Stimulated activated naive B cell treated with anti-CD40 and anti-IgM and Interleukin-4, amounts not matched to agents 10 μg/mL and 1 μg/mL and 100 μg/mL, for 72 hours (primary cell): Measurements from ENCODE around the gene OSBPL7.

Experiments
- ATAC-seq, 2 donors: fragments of 150-1000 bp; cut with Tn5 transposase; replicated peaks; 2 replicates each; pipeline ENCODE4 v1.10.0; 2021; ENCODE audit warnings: moderate library complexity in 1 of 2
- DNase-seq: peaks from one replicate; pipeline ENCODE4 v3.0.0; 2021
- H3K27ac Mint-ChIP-seq: one replicate; pipeline ENCODE4 v1.8.0; 2022; ENCODE audit warnings: mild to moderate bottlenecking, mixed read lengths
- H3K27me3 Mint-ChIP-seq, 2 donors: one replicate each; pipeline ENCODE4 v1.8.0; 2022; ENCODE audit warnings: mixed read lengths in 2 of 2
- H3K36me3 Mint-ChIP-seq, 2 donors: one replicate each; pipeline ENCODE4 v1.8.0; 2022; ENCODE audit warnings: mixed read lengths in 2 of 2, mild to moderate bottlenecking in 1 of 2
- H3K4me1 Mint-ChIP-seq, 2 donors: one replicate each; pipeline ENCODE4 v1.8.0; 2022; ENCODE audit warnings: mixed read lengths in 2 of 2, mild to moderate bottlenecking in 1 of 2
- H3K4me3 Mint-ChIP-seq, 2 donors: one replicate each; pipeline ENCODE4 v1.8.0; 2022; ENCODE audit warnings: mild to moderate bottlenecking in 2 of 2, mixed read lengths in 2 of 2, moderate library complexity in 1 of 2
- H3K9me3 Mint-ChIP-seq, 2 donors: one replicate each; pipeline ENCODE4 v1.8.0; 2022; ENCODE audit warnings: mixed read lengths in 2 of 2, mild to moderate bottlenecking in 1 of 2

Gene OSBPL7

DNA sequence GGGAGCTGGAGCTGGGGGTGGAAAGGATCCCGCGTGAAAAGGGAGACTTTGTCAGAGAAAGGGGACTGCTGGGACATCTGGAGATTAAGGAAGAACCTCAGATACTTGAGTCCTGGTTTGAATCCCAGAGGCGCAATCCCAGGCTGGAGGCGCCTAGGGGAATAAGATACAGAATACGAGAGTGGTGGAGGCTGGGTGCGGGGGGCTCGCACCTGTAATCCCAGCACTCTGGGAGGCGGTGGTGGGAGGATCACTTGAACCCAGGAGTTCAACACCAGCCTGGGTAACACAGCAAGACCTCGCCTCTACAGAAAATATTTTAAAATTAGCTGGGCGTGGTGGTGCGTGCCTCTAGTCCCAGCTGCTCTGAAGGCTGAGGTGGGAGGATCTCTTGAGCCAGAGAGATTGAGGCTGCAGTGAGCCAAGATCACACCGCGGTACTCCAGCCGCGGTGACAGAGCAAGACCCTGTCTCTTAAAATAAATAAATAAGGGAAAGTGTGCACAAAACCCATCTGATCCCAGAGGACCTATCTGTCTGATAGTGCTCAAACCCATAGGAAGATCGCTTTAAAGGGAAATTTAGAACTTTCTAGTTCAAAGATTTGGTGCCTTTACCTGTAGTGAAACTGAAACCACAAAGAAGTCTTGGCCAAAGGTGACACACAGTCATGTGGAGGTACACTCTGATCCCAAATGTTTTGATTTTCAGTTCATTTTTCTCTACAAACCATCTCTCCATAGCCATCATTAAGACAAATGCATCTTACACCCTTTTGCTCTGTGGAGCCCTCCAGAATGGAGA lies 20.1 kb upstream of the OSBPL7 start:
- peaks cover 4 to 11% of the 10 kb centered on the region in 2 donors for H3K36me3 Mint-ChIP-seq
- H3K27me3 Mint-ChIP-seq, result peaks cover 26 to 29% of the 10 kb centered on the region in 2 donors
- H3K4me3 Mint-ChIP-seq, result peak overlapping the region; percentile 91 to 95
- ATAC-seq (no peak), DNase-seq (no peak)
- peaks cover 12 to 35% of the 10 kb centered on the region in 2 donors for H3K4me1 Mint-ChIP-seq
- H3K27ac Mint-ChIP-seq, result peak overlapping the region; percentile 90
- no peaks in the 10 kb centered on the region for H3K9me3 Mint-ChIP-seq

DNA sequence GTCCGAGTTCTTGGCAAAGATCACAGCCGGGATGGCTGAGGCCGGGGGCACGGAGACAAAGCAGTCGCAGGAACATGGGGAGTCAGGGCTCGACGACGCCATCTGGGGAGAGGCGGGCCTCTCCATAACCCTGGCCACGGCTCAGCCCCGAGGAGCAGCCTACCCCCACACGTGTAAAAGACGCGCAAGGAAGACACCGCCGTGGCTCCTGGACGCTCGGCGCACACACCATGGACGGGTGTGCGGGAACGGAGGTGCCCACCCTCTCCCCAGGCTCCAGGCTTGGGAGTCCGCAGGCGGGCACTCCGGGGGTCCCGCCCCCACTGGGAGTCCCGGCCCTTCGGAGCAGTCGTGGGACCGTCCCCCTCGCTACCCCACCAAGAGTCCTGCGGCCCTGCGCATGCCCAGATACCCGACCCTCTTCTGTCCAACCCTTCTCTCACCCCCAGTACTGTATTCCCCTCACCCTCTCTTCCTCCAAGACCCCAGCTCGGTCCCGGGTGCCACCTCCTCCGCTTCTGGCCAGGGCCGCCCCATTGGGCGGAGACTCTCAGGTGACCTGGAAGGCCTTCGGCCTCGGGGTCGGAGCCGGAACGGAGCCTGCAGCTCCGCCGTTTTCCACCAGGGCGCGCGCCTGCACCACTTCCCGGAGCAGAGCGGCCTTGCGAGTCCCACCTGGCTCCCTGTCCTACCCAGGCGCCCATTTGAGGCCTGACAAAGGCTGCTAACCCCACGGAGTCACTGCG lies 19.3 kb upstream of the OSBPL7 start, which contains the start of gene SCRN2:
Gene SCRN2, minus strand, starts transcription at position 532 of the 746 bp plus-strand sequence. Its CDS starts 430 bp downstream, at position 102.
- DNase-seq, result peak; percentile 92
- no peaks in the 10 kb centered on the region for H3K9me3 Mint-ChIP-seq
- H3K27me3 Mint-ChIP-seq, result peaks cover 20 to 22% of the 10 kb centered on the region in 2 donors

DNA sequence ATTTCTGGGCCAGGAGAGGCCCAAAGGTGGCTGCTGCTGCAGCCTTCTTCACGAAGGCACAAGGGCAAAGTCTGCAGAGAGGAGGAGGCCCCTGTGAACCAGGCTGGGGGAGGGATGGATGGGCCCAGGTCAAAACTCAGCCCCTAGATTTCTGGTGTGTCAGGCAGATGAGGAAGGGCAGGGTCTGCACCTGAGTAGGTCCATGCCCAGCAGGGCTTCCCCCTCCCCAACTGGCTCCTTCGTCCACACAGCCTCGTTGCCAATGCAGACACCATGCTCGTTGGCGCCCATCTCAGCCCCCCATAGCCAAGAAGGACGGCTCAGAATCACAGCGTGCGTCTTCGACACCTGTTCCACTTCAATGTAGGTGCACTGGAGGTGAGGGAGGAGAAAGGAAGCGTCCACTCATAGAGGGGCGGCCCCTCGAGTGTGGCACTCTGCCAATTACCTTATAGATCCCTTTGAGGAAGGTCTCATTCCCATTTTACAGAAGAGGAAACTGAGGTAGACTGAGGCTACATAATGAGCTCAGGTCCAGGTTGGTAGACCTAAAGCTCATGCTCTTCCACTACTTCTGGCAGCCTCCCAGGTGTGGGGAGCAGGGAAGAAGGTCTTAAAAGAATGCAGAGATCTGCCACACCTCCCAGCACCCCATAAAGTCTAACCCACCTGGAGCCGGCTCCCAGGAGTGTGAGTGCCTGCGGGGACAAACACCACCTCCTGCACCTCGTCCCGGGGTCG lies 18.6 kb upstream of the OSBPL7 start:
- Mint-ChIP-seq H3K4me3 (peak overlapping the region; percentile 91 to 95), H3K9me3 (no peaks in the 10 kb centered on the region), H3K27me3 (peaks cover 13 to 14% of the 10 kb centered on the region in 2 donors), H3K27ac (peak overlapping the region; percentile 81), H3K4me1 (peaks cover 12 to 35% of the 10 kb centered on the region in 2 donors), H3K36me3 (peaks cover 7 to 18% of the 10 kb centered on the region in 2 donors)
- no peak for DNase-seq
- no peak for ATAC-seq

More for the DNA sequence above, 19.3 kb upstream of the OSBPL7 start, which contains the start of gene SCRN2:
- Mint-ChIP-seq H3K27ac (peak within 1 kb of the TSS; percentile 90), H3K36me3 (peaks cover 6 to 12% of the 10 kb centered on the region in 2 donors), H3K4me3 (peak within 1 kb of the TSS; percentile 91 to 95), H3K4me1 (peaks cover 12 to 35% of the 10 kb centered on the region in 2 donors)
- peak; percentile 92 for ATAC-seq

DNA sequence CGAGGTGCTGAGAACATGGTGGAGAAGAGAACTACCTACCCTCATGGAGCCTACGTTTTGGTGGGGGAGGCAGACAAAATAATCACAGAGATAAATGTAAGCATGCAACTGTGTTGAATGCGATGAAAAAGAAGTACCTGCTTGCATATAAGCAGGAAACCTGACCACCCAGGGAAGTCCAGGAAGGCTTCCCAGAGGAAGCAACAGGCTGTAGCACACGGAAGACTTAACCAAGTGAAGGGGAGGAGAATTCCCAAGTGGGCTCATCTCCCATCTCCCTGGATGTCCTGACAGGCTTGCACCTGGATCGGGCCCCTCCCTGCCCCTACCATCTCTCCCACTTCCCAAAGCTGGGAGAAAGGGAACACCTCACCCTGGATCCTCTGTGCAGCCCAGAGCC lies 17.5 kb upstream of the OSBPL7 start:
- Mint-ChIP-seq H3K9me3 (no peaks in the 10 kb centered on the region), H3K27ac (no peak overlapping the region), H3K36me3 (peaks cover 11 to 26% of the 10 kb centered on the region in 2 donors), H3K27me3 (peaks cover 3% of the 10 kb centered on the region in 2 donors), H3K4me1 (peaks cover 15 to 35% of the 10 kb centered on the region in 2 donors), H3K4me3 (no peak overlapping the region)
- DNase-seq, result no peak
- ATAC-seq, result no peak

GRCh38 chr17:47838636-47839035 lies 17.0 kb upstream of the OSBPL7 start:
- H3K4me1 Mint-ChIP-seq, result peaks cover 15 to 35% of the 10 kb centered on the region in 2 donors
- H3K4me3 Mint-ChIP-seq, result no peak overlapping the region
- DNase-seq (no peak), ATAC-seq (no peak)
- H3K9me3 Mint-ChIP-seq, result no peaks in the 10 kb centered on the region
- H3K27me3 Mint-ChIP-seq, result no peaks in the 10 kb centered on the region
- peaks cover 11 to 26% of the 10 kb centered on the region in 2 donors for H3K36me3 Mint-ChIP-seq
- H3K27ac Mint-ChIP-seq, result no peak overlapping the region

DNA sequence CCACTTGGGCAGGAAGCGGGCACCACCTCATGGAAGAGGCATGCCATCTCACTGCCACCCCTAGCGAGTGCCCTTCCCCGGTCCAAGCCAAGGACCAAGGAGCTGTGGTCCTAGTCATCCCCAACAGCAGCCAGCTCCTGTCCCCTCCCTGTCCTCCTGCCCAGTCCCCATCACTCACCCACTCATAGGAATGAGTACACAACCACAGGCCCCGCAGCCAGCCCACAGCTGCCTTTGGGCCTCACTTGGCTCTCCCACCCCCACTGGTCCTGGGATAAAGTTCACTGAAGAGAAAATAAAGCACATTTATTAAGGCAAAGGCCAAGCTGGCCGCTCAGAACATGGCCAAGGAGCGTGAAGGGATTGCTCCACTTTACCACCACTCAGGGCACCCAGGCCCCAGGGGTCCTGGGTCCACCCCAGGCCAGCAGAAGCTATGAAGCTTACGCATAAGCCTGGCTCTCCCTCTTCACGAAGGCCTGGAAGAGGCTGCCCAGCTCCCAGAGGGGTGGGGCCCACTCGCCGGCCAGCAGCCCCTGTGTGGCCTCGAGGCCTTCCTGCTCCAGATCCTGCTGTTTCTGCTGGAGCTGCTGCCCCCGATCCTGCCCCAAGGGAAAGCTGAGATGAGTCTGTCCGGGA lies 15.9 kb upstream of the OSBPL7 start:
- H3K4me3 Mint-ChIP-seq, result no peak overlapping the region
- peaks cover 11 to 26% of the 10 kb centered on the region in 2 donors for H3K36me3 Mint-ChIP-seq

DNA sequence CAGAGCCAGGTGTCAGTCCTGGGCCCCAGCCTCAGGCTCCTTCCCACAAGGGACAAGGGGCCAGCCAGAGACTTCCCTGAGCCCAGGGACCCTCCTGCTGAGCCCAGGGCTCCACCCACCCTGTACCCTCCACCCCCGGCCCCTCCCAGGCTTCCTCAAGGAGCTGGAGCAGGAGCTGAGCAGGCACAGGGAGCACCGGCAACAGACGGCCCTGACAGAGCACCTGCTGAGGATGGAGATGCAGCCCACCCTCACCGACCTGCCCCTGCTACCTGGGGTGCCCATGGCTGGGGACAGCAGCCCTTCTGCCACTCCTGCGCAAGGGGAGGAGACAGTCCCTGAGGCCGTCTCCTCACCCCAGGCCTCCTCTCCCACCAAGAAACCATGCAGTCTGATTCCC lies 15.0 kb upstream of the OSBPL7 start:
- ATAC-seq, result no peak
- H3K36me3 Mint-ChIP-seq, result peaks cover 11 to 26% of the 10 kb centered on the region in 2 donors
- DNase-seq, result no peak
- no peaks in the 10 kb centered on the region for H3K9me3 Mint-ChIP-seq
- peaks cover 18 to 29% of the 10 kb centered on the region in 2 donors for H3K4me1 Mint-ChIP-seq
- H3K4me3 Mint-ChIP-seq, result no peak overlapping the region
- H3K27ac Mint-ChIP-seq, result no peak overlapping the region
- H3K27me3 Mint-ChIP-seq, result no peaks in the 10 kb centered on the region

More for the DNA sequence above, 15.9 kb upstream of the OSBPL7 start:
- H3K4me1 Mint-ChIP-seq, result peaks cover 12 to 25% of the 10 kb centered on the region in 2 donors
- no peaks in the 10 kb centered on the region for H3K27me3 Mint-ChIP-seq
- no peak for DNase-seq
- H3K9me3 Mint-ChIP-seq, result no peaks in the 10 kb centered on the region
- no peak for ATAC-seq
- no peak overlapping the region for H3K27ac Mint-ChIP-seq

- DNase-seq, result no peak
- Mint-ChIP-seq H3K4me1 (peaks cover 15 to 23% of the 10 kb centered on the region in 2 donors), H3K27me3 (no peaks in the 10 kb centered on the region), H3K9me3 (no peaks in the 10 kb centered on the region), H3K36me3 (peaks cover 11 to 26% of the 10 kb centered on the region in 2 donors), H3K27ac (peak overlapping the region; percentile 44), H3K4me3 (no peak overlapping the region)
- ATAC-seq, result no peak
Measured at GRCh38 chr17:47834756-47835155, 13.2 kb upstream of the OSBPL7 start.

DNA sequence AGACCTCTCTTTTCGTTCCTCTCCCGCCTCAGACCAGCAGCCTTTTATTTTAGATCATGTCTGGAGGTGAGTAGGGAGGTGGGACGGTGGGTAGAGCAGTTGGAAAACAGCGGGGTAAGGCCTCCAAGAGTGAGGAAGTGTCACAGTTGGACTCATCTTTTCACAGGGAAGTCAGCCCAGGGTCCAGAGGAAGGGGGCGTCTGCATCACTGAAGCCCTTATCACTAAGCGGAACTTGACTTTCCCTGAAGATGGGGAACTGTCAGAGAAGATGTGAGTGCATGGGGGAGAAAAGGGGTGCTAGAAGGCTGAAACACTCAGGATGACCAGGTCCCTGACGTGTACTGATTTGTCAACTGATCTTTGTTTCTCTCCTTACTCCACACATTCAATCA lies 10.3 kb upstream of the OSBPL7 start:
- ATAC-seq (peak; percentile 13 to 42), DNase-seq (no peak)
- peak overlapping the region; percentile 89 to 96 for H3K4me3 Mint-ChIP-seq
- no peaks in the 10 kb centered on the region for H3K27me3 Mint-ChIP-seq
- no peaks in the 10 kb centered on the region for H3K9me3 Mint-ChIP-seq
- peaks cover 14 to 28% of the 10 kb centered on the region in 2 donors for H3K36me3 Mint-ChIP-seq
- H3K4me1 Mint-ChIP-seq, result peaks cover 18 to 27% of the 10 kb centered on the region in 2 donors
- H3K27ac Mint-ChIP-seq, result peak overlapping the region; percentile 95

- DNase-seq (peak; percentile 89), ATAC-seq (peak; percentile 92 to 95)
- Mint-ChIP-seq H3K4me3 (peak within 1 kb of the TSS; percentile 89 to 96), H3K27me3 (no peaks in the 10 kb centered on the region), H3K9me3 (no peaks in the 10 kb centered on the region), H3K4me1 (peaks cover 18 to 27% of the 10 kb centered on the region in 2 donors), H3K36me3 (peaks cover 20 to 33% of the 10 kb centered on the region in 2 donors), H3K27ac (peak within 1 kb of the TSS; percentile 95)
Measured at GRCh38 chr17:47831003-47831933, 9.7 kb upstream of the OSBPL7 start, which contains the start of the genes LRRC46 and MRPL10. Gene LRRC46 (plus strand): TSS chr17:47831670. CDS start chr17:47831990, 320 bp downstream. Gene MRPL10 (minus strand): TSS chr17:47831541. CDS start chr17:47831511, 30 bp downstream.

DNA sequence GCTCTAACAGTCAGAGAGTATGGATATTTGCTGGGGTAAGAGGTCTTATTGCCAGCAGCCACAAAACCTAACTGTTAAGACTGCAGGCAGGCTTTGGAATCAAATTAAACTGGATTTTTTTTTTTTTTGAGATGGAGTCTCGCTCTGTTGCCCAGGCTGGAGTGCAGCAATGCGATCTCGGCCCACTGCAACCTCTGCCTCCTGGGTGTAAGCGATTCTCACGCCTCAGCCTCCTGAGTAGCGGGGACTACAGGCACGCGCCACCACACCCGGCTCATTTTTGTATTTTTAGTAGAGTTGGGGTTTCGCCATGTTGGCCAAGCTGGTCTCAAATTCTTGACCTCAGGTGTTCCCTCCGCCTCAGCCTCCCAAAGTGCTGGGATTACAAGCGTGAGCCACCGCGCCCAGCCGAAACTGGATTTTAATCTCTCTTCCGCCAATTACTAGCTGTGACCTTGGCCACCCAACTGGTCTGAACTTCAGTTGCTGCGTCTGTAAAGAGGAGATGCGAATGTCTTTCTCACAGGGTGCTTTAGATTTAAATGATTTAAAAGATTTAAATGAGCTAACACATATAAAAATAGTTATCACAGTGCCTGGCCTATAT lies 8.9 kb upstream of the OSBPL7 start:
- no peak for DNase-seq
- H3K27ac Mint-ChIP-seq, result peak overlapping the region; percentile 95
- no peaks in the 10 kb centered on the region for H3K9me3 Mint-ChIP-seq
- peaks cover 20 to 33% of the 10 kb centered on the region in 2 donors for H3K36me3 Mint-ChIP-seq
- ATAC-seq, result no peak
- H3K27me3 Mint-ChIP-seq, result no peaks in the 10 kb centered on the region
- H3K4me1 Mint-ChIP-seq, result peaks cover 19 to 27% of the 10 kb centered on the region in 2 donors
- peak overlapping the region; percentile 89 to 96 for H3K4me3 Mint-ChIP-seq

DNA sequence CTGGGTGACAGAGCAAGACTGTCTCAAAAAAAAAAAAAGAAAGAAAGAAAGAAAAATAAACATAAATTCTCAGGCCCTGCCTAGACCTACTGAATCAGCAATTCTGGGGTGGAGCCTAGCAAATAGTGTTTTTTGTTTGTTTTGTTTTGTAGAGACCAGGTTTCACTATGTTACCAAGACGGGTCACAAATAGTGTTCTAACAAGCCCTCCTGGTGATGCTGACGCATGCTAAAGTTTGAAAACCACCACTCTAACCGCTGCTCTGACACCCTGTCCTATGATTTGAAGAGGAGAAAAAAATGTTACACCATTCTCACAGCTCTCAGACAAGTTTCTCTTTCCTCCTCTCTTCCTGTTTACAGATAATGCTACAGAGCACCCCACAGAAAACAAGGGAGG lies 8.3 kb upstream of the OSBPL7 start:
- ATAC-seq (no peak), DNase-seq (no peak)
- H3K27ac Mint-ChIP-seq, result no peak overlapping the region
- H3K4me1 Mint-ChIP-seq, result peaks cover 20 to 27% of the 10 kb centered on the region in 2 donors
- peak overlapping the region in 1 of 2 donors; percentile 32 for H3K4me3 Mint-ChIP-seq
- no peaks in the 10 kb centered on the region for H3K27me3 Mint-ChIP-seq
- H3K36me3 Mint-ChIP-seq, result peaks cover 24 to 34% of the 10 kb centered on the region in 2 donors
- H3K9me3 Mint-ChIP-seq, result no peaks in the 10 kb centered on the region
